HG03135 (cell line): ENCODE results near the gene B4GALNT4.
"Not testable (repeated sequence)": the region's sequence is repeated elsewhere in the genome, so short reads cannot be mapped to it uniquely, and the experiment has no call there.

Experiments
- ATAC-seq: cut with Tn5 transposase; IDR thresholded peaks from one replicate; pipeline ENCODE4 v1.9.1; 2021; ENCODE audit warnings: mild to moderate bottlenecking, moderate library complexity; ENCODE audit not compliant: unreplicated experiment

The B4GALNT4 gene

GRCh38 chr11:373716-374551, 4.6 kb downstream of the B4GALNT4 start:
- ATAC-seq: no peak

DNA sequence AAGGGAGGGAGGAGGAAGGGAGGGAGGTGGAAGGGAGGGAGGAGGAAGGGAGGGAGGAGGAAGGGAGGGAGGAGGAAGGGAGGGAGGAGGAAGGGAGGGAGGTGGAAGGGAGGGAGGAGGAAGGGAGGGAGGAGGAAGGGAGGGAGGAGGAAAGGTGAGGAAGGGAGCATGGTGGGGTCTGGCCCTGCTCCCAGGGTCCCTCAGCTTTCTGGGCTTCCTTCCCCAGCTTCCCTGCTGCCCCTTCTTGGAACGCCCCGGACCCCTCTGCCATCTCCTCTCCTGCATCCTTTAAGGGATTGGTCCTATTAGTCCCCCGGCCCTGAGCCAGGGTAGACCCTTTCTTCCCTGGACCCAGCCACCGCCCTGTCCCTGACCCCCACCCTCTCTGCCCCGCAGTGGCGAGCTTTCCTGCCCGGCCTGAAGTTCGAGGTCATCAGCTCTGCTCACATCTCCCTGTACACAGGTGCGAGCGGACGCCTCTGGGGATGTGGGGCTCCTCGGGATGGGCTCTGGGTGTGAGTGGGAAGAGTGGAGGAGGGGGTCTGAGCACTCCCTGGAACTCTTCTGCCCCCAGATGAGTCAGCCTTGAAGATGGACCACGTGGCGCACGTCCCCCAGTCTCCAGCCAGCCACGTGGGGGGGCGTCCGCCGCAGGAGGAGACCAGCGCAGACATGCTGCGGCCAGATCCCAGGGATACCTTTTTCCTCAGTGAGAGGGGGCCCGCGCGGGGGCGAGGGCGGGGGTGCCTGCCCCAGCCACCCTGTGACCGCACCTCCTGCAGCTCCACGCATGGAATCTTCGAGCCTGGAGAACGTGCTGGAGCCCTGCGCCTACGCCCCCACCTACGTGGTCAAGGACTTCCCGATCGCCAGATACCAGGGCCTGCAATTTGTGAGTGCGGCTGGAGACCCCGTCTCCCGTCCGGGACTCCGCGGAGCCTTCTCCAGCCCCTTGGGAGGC, 6.0 kb downstream of the B4GALNT4 start:
- no peak for ATAC-seq

- no peak for ATAC-seq
Observed at GRCh38 chr11:376531-377173, 7.4 kb downstream of the B4GALNT4 start.

DNA sequence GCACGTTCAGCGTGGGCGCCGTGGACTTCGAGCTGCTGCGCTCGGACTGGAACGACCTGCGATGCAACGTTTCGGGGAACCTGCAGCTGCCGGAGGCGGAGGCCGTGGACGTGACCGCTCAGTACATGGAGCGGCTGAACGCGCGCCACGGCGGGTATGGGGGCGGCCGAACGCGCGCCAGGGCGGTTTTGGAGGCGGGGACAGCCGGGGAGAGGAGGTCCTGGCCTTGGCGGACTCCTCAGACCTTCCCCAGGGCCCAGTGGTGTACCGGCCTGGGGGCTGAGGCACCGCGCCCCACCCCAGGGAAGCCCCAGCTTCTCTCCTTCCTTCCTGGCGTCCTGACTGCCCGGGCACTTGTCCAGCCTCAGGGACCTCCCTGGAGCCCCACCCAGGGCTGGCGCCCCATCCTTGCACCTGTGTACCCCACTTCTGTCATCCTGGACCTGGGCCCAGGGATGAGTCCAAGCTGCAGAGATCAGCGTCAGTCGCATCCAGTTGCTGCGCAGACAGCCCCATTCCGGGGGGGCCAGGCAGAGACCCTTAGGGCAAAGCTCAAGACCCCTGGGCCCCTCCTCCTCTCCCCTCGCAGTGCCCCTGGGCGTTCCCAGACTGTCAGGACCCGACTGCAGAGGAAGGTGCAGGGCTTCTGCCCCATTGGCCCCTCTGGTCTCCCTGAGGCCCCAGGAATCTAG, 8.0 kb downstream of the B4GALNT4 start:
- ATAC-seq: no peak

- ATAC-seq: no peak
Observed at GRCh38 chr11:377883-378500, 8.7 kb downstream of the B4GALNT4 start.

GRCh38 chr11:379205-380094, 10.2 kb downstream of the B4GALNT4 start:
- ATAC-seq: no peak

GRCh38 chr11:380095-380480, 10.8 kb downstream of the B4GALNT4 start:
- no peak for ATAC-seq

DNA sequence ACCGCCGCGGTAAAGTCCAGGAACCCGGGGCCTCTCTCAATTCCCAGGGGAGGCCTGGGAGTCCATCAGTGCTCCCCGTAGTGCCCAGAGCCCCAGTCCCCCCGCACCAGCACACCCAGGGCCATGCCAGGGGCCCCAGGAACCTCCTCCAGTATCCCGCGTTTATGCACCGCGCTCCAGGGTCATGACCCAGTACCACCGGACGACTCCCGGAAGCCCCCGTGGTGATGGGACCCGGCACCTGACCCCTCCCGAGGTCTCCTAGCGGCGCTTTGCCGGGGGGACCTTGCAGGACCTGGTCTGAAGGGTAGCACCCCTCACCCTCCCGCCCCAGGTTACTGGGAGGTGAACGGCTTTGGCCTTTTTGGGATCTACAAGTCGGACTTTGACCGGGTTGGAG, 11.2 kb downstream of the B4GALNT4 start:
- no peak for ATAC-seq

- ATAC-seq: no peak
Observed at GRCh38 chr11:380996-381395, 11.7 kb downstream of the B4GALNT4 start.

GRCh38 chr11:381501-382072, 12.3 kb downstream of the B4GALNT4 start:
- ATAC-seq: no peak

GRCh38 chr11:382081-382629, 12.9 kb downstream of the B4GALNT4 start:
- no peak for ATAC-seq

DNA sequence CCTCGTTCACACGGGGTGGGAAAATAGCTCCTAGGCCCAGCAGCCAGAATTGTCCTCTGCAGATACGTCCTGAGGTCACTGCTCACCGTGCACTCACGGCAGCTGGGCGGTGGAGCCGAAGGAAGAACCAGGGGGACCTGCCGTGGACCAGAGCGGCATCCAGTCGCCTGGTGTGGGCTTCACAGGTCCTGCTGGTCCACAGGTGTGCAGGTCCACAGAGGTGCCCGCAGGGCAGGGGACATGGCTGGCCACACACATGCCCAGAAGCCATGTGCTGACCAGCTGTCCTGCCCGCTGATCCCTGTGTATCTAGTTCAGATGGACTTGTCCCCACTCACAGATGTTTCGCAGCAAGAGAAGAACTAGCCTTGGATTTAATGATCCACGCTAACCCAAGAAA, 14.1 kb downstream of the B4GALNT4 start:
- no peak for ATAC-seq

DNA sequence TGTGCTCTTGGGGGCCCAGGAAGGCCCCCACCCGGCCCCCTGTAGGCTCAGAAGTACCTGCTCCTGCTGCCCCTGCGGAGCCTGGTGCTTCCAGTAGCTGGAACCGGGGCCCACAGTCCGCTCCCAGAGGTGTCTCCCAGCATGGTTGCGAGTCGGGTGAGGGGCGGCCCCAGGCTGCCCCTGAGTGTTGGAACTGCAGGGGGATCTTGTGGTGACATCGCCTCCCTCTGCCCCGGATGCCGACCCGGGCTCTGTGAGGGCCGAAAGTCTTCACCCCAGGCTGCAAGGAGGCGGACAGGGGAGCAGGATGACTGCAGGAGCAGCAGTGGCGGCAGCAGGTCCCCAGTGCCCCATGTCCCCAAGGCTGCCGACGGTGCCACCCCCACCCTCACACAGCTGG, 15.2 kb downstream of the B4GALNT4 start:
- no peak for ATAC-seq

GRCh38 chr11:385594-386351, 16.5 kb downstream of the B4GALNT4 start:
- no peak for ATAC-seq

GRCh38 chr11:386483-386882, 17.2 kb downstream of the B4GALNT4 start:
- ATAC-seq: no peak

DNA sequence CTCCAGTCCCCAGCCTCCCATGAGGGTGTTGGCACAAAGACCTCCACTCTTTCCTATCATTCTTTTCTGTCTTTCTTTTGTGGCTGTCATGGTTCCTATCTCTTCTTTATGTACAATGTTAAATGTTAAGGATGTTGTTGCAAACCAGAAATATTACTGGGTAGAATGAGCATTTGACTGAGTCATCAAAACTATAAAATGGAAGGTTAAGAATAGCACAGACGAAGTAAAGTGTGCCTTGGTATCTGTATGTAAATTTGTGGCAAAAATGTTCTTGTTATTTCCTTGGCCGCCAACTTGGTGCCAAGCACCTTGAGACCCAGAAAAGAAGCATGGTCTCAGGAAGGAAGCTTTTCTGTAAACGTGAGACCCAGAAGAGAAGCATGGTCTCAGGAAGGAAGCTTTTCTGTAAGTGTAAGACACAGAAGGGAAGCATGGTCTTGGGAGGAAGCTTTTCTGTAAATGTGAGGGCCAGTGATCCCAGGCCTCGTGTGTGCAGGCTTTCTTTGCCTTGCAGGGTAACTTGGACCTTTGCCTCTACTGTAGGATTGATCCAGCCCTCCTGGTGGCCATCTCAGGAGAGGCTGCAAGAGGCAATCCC, 18.0 kb downstream of the B4GALNT4 start:
- ATAC-seq: no peak

- ATAC-seq: not testable (repeated sequence)
Observed at GRCh38 chr11:389369-389768, 20.1 kb downstream of the B4GALNT4 start.

GRCh38 chr11:390175-390574, 20.9 kb downstream of the B4GALNT4 start:
- no peak for ATAC-seq
